Mesenchymal stem cell (in vitro differentiated cells and primary cell): ENCODE results near the gene FMO3.

ENCODE experiments used
- DNase-seq: peaks from one replicate; pipeline ENCODE4 v3.0.0-alpha.2; 2013
- H2AFZ ChIP-seq: one replicate; pipeline ENCODE4 v1.6.1; 2013; ENCODE audit warnings: low read depth, mild to moderate bottlenecking, control low read depth, inconsistent platforms, low read length, moderate library complexity
- H2AK5ac ChIP-seq: 2 replicates; pipeline ENCODE4 v1.6.1; 2013; ENCODE audit warnings: low read length, moderate library complexity, mild to moderate bottlenecking, inconsistent platforms; ENCODE audit not compliant: severe bottlenecking
- H2BK120ac ChIP-seq: one replicate; pipeline ENCODE4 v1.6.1; 2013; ENCODE audit warnings: low read depth, mild to moderate bottlenecking, inconsistent platforms, low read length, moderate library complexity
- H2BK12ac ChIP-seq, 2 experiments: one replicate each; pipeline ENCODE4 v1.6.1; 2013; ENCODE audit warnings: inconsistent platforms in 2 of 2, low read length in 2 of 2, mild to moderate bottlenecking in 2 of 2, moderate library complexity in 2 of 2, control low read depth in 1 of 2
- H2BK15ac ChIP-seq: one replicate; pipeline ENCODE4 v1.6.1; 2013; ENCODE audit warnings: mild to moderate bottlenecking, low read depth, inconsistent platforms; ENCODE audit not compliant: poor library complexity, severe bottlenecking
- H2BK5ac ChIP-seq: 2 replicates; pipeline ENCODE4 v1.6.1; 2013; ENCODE audit warnings: low read depth, mild to moderate bottlenecking, low read length, control low read depth, inconsistent platforms; ENCODE audit not compliant: poor library complexity, severe bottlenecking
- H3K14ac ChIP-seq, 2 experiments: one replicate each; pipeline ENCODE4 v1.6.1; 2013; ENCODE audit warnings: inconsistent platforms in 2 of 2, low read length in 2 of 2, control low read depth in 1 of 2, mild to moderate bottlenecking in 1 of 2, moderate library complexity in 1 of 2
- H3K18ac ChIP-seq, 2 experiments: one replicate each; pipeline ENCODE4 v1.6.1; 2013; ENCODE audit warnings: inconsistent platforms in 2 of 2, low read length in 2 of 2, control low read depth in 1 of 2, low read depth in 1 of 2, mild to moderate bottlenecking in 1 of 2
- H3K23ac ChIP-seq, 2 experiments: one replicate each; pipeline ENCODE4 v1.6.1; 2013; ENCODE audit warnings: inconsistent platforms in 2 of 2, low read length in 2 of 2, mild to moderate bottlenecking in 2 of 2, moderate library complexity in 2 of 2, control low read depth in 1 of 2
- H3K27ac ChIP-seq: 2 replicates; pipeline ENCODE4 v1.5.1; 2013; ENCODE audit warnings: mild to moderate bottlenecking, moderate library complexity, low read length, control low read depth, inconsistent platforms; ENCODE audit not compliant: poor library complexity, severe bottlenecking
- H3K27me3 ChIP-seq, 2 experiments: 2 replicates each; pipeline versions ENCODE4 v1.6.1 to v1.7.0; 2013; ENCODE audit warnings: low read length in 2 of 2, mild to moderate bottlenecking in 2 of 2, moderate library complexity in 2 of 2, control low read depth in 1 of 2, inconsistent platforms in 1 of 2; ENCODE audit not compliant: control insufficient read depth in 1 of 2, insufficient read depth in 1 of 2
- H3K36me3 ChIP-seq, 2 experiments: 2 replicates each; pipeline versions ENCODE4 v1.6.1 to v1.7.0; 2013; ENCODE audit warnings: low read length in 2 of 2, control low read depth in 1 of 2, inconsistent platforms in 1 of 2, low read depth in 1 of 2, mild to moderate bottlenecking in 1 of 2; ENCODE audit not compliant: insufficient read depth in 2 of 2, control insufficient read depth in 1 of 2
- H3K4ac ChIP-seq, 2 experiments: one replicate each; pipeline ENCODE4 v1.6.1; 2013; ENCODE audit warnings: inconsistent platforms in 2 of 2, low read length in 2 of 2, mild to moderate bottlenecking in 2 of 2, moderate library complexity in 2 of 2, control low read depth in 1 of 2, low read depth in 1 of 2
- H3K4me1 ChIP-seq: 2 replicates; pipeline ENCODE4 v1.6.1; 2013; ENCODE audit warnings: low read depth, low read length, control low read depth; ENCODE audit not compliant: control insufficient read depth, insufficient read depth
- H3K4me2 ChIP-seq: 2 replicates; pipeline ENCODE4 v1.6.1; 2013; ENCODE audit warnings: low read length, mild to moderate bottlenecking, inconsistent platforms; ENCODE audit not compliant: poor library complexity, severe bottlenecking
- H3K4me3 ChIP-seq, 2 experiments: 2 replicates each; pipeline versions ENCODE4 v1.5.1 to v1.7.0; 2013; ENCODE audit warnings: low read length in 2 of 2, mild to moderate bottlenecking in 2 of 2, control low read depth in 1 of 2, low read depth in 1 of 2; ENCODE audit not compliant: insufficient read depth in 1 of 2
- H3K79me1 ChIP-seq: replicated peaks from 2 replicates; pipeline ENCODE4 v1.6.1; 2013; ENCODE audit warnings: mild to moderate bottlenecking, control low read depth, low read length, inconsistent platforms; ENCODE audit not compliant: poor library complexity, severe bottlenecking
- H3K9ac ChIP-seq: 2 replicates; pipeline ENCODE4 v1.7.0; 2013; ENCODE audit warnings: mild to moderate bottlenecking, low read length, moderate library complexity
- H3K9me3 ChIP-seq: 2 replicates; pipeline ENCODE4 v1.7.0; 2013; ENCODE audit warnings: mild to moderate bottlenecking, low read length; ENCODE audit not compliant: control insufficient read depth
- H4K8ac ChIP-seq: one replicate; pipeline ENCODE4 v1.6.1; 2013; ENCODE audit warnings: inconsistent platforms, mild to moderate bottlenecking, low read length, moderate library complexity
- H4K91ac ChIP-seq: one replicate; pipeline ENCODE4 v1.6.1; 2013; ENCODE audit warnings: mild to moderate bottlenecking, low read length, inconsistent platforms
- WGBS: methylation state at CpG from one replicate; pipeline ENCODE4 v1.1.7; 2013; ENCODE audit warnings: mixed read lengths; 5-methylcytosine and 5-hydroxymethylcytosine counted together

The FMO3 gene

GRCh38 chr1:171107969-171108368 lies 17.3 kb downstream of the FMO3 start:
- Histone ChIP-seq H3K27me3 (peaks cover 0 to under 1% of the 10 kb centered on the region in 2 experiments), H3K79me1 (no peaks in the 10 kb centered on the region), H3K4me3 (no peak overlapping the region), H3K9ac (no peak overlapping the region), H3K14ac (no peak overlapping the region), H4K91ac (no peak overlapping the region), H2BK12ac (no peak overlapping the region), H2BK120ac (no peak overlapping the region), H3K4me1 (no peaks in the 10 kb centered on the region), H3K9me3 (no peaks in the 10 kb centered on the region), H3K23ac (no peak overlapping the region), H2AK5ac (no peak overlapping the region), H2AFZ (no peak overlapping the region), H3K18ac (no peak overlapping the region), H3K27ac (no peak overlapping the region), H3K4ac (no peak overlapping the region), H2BK5ac (no peak overlapping the region), H3K4me2 (no peak overlapping the region), H3K36me3 (no peaks in the 10 kb centered on the region), H4K8ac (no peak overlapping the region), H2BK15ac (no peak overlapping the region)
- no peak for DNase-seq
- 93% methylated on average over 8 of the region's 8 CpGs for WGBS

- Histone ChIP-seq H2AK5ac (no peak overlapping the region), H3K4ac (no peak overlapping the region), H4K91ac (no peak overlapping the region), H3K4me1 (no peaks in the 10 kb centered on the region), H3K27me3 (peaks cover 0 to 3% of the 10 kb centered on the region in 2 experiments), H3K18ac (no peak overlapping the region), H3K9me3 (no peaks in the 10 kb centered on the region), H2BK5ac (no peak overlapping the region), H3K36me3 (no peaks in the 10 kb centered on the region), H3K79me1 (no peaks in the 10 kb centered on the region), H2BK120ac (no peak overlapping the region), H3K4me2 (no peak overlapping the region), H2AFZ (no peak overlapping the region), H3K9ac (no peak overlapping the region), H2BK12ac (no peak overlapping the region), H4K8ac (no peak overlapping the region), H3K23ac (no peak overlapping the region), H2BK15ac (no peak overlapping the region), H3K4me3 (no peak overlapping the region), H3K27ac (no peak overlapping the region), H3K14ac (no peak overlapping the region)
- no peak for DNase-seq
- WGBS = 68% methylated on average over 4 of the region's 7 CpGs
These were observed 19.3 kb downstream of the FMO3 start for GRCh38 chr1:171109966-171110365.

GRCh38 chr1:171110621-171111326 lies 20.1 kb downstream of the FMO3 start:
- H4K91ac ChIP-seq = no peak overlapping the region
- H4K8ac ChIP-seq = no peak overlapping the region
- peak overlapping the region in 1 of 2 experiments; percentile 31 for H3K4me3 ChIP-seq
- H2BK15ac ChIP-seq = no peak overlapping the region
- H3K4me2 ChIP-seq = no peak overlapping the region
- H3K27ac ChIP-seq = no peak overlapping the region
- H3K79me1 ChIP-seq = no peaks in the 10 kb centered on the region
- no peak overlapping the region for H3K14ac ChIP-seq
- DNase-seq = no peak
- no peak overlapping the region for H3K4ac ChIP-seq
- H3K9me3 ChIP-seq = no peaks in the 10 kb centered on the region
- no peaks in the 10 kb centered on the region for H3K4me1 ChIP-seq
- H2AK5ac ChIP-seq = no peak overlapping the region
- H3K23ac ChIP-seq = no peak overlapping the region
- H2BK120ac ChIP-seq = no peak overlapping the region
- H2BK12ac ChIP-seq = no peak overlapping the region
- H3K9ac ChIP-seq = no peak overlapping the region
- no peak overlapping the region for H3K18ac ChIP-seq
- H2AFZ ChIP-seq = no peak overlapping the region
- peaks cover 0 to 3% of the 10 kb centered on the region in 2 experiments for H3K27me3 ChIP-seq
- 82% methylated on average over 4 of the region's 7 CpGs for WGBS
- H3K36me3 ChIP-seq = no peaks in the 10 kb centered on the region
- no peak overlapping the region for H2BK5ac ChIP-seq

- Histone ChIP-seq H2BK12ac (no peak overlapping the region), H3K4ac (no peak overlapping the region), H2AFZ (no peak overlapping the region), H2BK15ac (no peak overlapping the region), H3K23ac (no peak overlapping the region), H3K14ac (no peak overlapping the region), H3K4me2 (no peak overlapping the region), H3K4me1 (no peaks in the 10 kb centered on the region), H3K27ac (no peak overlapping the region), H3K9me3 (no peaks in the 10 kb centered on the region), H3K36me3 (no peaks in the 10 kb centered on the region), H2BK120ac (no peak overlapping the region), H3K4me3 (no peak overlapping the region), H2BK5ac (no peak overlapping the region), H3K18ac (no peak overlapping the region), H2AK5ac (no peak overlapping the region), H3K9ac (no peak overlapping the region), H4K8ac (no peak overlapping the region), H3K27me3 (peaks cover 0 to 3% of the 10 kb centered on the region in 2 experiments), H4K91ac (no peak overlapping the region), H3K79me1 (no peaks in the 10 kb centered on the region)
- 72% methylated on average over 3 of the region's 3 CpGs for WGBS
- no peak for DNase-seq
These were observed 21.4 kb downstream of the FMO3 start for GRCh38 chr1:171112119-171112518.
